ENCODE measurements around the gene NATD1.
"Not testable (repeated sequence)": the region's sequence is repeated elsewhere in the genome, so short reads cannot be mapped to it uniquely, and the experiment has no call there.

NATD1 gene

GRCh38 chr17:21214015-21214776 is 39.0 kb downstream of the NATD1 start, which contains the start of gene TMEM11:
TSS of gene TMEM11 (minus strand) at chr17:21214161. CDS start at chr17:21214152, 9 bp downstream.
- peak; percentile 95 for DNase-seq

DNA sequence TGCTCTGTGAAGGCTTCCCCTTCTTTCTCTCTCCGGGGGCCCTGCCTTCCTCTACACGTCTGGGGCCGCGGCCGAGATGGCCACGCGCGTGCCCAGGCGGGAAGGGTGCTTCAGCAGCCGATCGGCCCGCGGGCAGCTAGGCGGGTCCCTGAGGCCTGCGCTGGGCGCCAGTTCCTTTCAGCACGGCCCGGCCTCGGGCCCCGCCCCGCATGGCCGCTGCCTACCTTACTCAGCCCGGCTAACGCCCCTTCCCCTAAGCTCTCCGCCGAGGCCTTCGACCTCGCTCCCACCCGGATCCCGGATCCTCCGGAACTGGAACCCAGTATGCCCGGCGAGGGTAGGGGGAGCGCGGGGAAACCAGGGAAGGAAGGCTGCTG is 39.6 kb downstream of the NATD1 start:
- DNase-seq: no peak

DNA sequence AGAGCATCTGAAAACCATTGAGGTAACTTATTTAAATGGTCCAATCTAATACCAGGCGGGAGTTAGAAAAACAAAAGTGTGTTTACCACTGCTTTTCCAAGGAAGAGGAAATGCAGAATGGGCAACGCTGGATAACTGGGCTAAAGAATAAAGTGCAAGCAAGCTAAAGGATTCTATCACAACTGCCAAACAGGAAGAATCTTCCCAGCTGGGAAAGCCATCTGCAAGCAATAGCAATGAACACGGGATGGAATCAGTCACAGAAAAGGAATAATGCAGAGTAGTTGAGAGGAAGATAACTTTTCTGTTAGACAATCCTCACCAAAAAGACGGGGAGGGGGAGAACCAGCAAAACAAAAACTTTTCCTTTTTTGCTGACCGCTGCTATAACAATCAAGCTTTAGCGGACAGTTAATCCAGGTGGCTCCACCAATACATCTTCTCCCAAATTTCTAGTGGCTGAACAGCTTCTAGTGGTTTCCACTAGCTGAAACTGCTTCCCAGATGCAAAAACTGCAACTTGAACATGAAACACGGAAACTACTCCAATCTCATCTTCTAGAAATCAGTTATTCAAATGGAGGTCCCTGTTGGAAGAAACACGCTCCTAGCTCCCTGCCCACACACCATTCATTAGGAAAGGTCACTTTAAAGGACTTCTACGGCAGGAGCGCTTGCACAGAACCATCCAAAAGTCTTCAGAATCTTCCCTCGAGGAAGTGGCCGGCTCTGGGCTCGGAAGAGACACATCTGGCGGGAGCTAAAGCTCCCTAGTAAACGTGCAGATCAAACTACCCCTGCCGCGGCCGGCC is 40.2 kb downstream of the NATD1 start:
- no peak for DNase-seq

GRCh38 chr17:21211825-21212479 is 41.3 kb downstream of the NATD1 start:
- DNase-seq: no peak

- DNase-seq: no peak
Measured at GRCh38 chr17:21210411-21211076, 42.7 kb downstream of the NATD1 start.

GRCh38 chr17:21209511-21210175 is 43.6 kb downstream of the NATD1 start:
- no peak for DNase-seq

DNA sequence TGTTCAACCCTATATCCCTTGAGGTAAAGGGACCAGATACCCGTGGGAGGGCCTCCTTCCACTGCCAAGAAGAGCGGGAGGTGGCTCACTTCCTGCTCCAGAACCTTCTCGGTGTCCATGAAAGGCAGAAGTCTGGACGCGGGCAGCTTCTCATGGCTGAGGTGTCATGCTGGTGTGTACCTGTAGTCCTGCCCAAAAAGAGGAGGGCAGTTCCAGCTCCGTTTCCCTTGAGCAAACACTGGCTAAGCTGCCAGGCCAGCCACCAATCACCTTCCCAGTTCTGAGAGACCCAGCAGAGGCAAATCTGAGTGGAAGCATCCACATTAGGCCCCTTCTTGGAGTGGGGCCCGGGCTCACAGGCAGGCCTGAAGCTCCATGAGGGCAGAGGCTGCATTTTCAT is 44.9 kb downstream of the NATD1 start:
- DNase-seq: no peak

- no peak for DNase-seq
Measured at GRCh38 chr17:21204935-21205334, 48.3 kb downstream of the NATD1 start.

DNA sequence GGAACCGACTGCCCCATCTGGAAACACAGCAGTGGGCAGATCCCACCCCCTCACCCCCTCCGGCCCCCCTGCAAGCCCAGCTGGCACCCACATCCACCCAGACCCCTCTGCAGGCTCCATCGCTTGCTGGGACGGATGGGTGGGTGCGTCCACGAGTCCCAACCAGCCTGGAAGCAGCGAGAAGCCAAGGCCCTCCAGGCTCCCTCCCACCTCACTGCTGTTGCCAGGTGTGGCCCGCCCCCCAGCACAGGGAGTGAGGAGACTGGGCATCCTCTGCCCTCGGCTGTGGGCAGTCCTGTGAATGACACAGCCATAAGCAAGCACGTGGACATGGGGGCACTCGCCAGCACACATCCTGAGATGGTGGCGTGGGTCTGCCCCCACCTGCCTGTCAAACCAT is 50.7 kb downstream of the NATD1 start:
- no peak for DNase-seq

GRCh38 chr17:21201874-21202273 is 51.3 kb downstream of the NATD1 start:
- DNase-seq: no peak

- DNase-seq: no peak
Measured at GRCh38 chr17:21201298-21201595, 52.0 kb downstream of the NATD1 start.

GRCh38 chr17:21200590-21201297 is 52.5 kb downstream of the NATD1 start:
- DNase-seq: no peak

DNA sequence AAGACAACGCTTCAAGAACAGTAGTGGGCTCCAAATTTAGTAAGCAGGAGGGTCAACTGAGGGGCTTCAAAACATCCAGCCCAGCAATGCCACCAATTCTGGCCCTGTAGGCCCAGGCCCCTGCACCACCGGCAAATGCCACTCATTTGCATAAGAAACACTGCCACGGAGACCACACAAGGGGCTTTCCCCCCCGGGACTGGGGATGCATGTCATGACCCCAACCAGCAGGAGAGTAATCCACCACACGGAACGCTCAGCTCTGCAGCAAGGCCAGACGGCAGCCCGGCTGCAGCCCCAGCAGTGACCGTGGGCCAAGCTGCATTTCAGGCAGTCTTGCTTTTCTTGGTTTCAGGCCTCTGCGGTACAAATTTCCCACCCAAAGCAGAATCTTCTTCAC is 53.4 kb downstream of the NATD1 start:
- no peak for DNase-seq

DNA sequence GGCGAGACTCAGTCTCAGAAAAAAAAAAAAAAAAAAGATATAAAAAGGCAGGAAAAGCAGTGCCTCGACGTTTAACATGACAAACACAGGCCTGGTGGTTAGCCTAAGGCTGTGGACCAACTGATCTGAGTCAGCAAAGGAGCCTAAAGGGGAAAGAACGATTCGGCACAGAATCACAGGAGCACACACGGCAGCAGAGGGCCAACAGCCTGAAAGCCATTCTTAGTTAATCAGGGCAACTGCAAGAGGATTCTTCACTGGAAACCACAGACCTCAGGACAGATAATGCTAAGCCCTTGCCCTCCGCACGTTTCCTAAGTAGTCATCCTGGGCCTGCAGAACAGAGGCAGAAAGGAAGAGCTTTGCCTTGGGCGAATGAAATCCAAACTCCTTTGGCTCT is 53.9 kb downstream of the NATD1 start:
- no peak for DNase-seq

GRCh38 chr17:21198411-21198810 is 54.8 kb downstream of the NATD1 start:
- no peak for DNase-seq

GRCh38 chr17:21196126-21196525 is 57.1 kb downstream of the NATD1 start:
- no peak for DNase-seq

- DNase-seq: no peak
Measured at GRCh38 chr17:21194703-21195102, 58.5 kb downstream of the NATD1 start.

GRCh38 chr17:21194226-21194625 is 59.0 kb downstream of the NATD1 start:
- DNase-seq: no peak

GRCh38 chr17:21193031-21193430 is 60.2 kb downstream of the NATD1 start:
- no peak for DNase-seq

GRCh38 chr17:21192414-21192813 is 60.8 kb downstream of the NATD1 start:
- DNase-seq: not testable (repeated sequence)

DNA sequence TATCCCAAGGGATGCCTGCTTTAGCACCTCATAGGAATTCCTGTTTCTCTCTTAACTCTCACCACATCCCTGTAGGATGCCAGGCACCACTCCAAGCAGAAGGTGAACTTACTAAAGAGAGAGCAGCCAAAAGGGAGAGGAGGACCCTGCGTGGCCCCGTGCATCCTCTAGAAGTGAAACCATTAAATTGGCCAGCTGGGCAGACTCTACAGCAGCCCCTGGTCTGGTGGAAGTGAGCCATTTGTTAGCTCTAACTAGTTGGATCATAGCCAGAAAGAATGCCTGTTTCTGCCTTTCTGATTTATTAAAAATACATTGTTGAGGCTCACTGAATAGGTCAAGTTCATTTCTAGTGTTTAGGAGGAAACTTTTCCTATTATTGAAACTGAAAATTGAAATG is 61.5 kb downstream of the NATD1 start:
- DNase-seq: no peak

- DNase-seq: no peak
Measured at GRCh38 chr17:21190078-21190477, 63.1 kb downstream of the NATD1 start.
